SIG-M5 treated with dmso at 0.1 percent for 504 hours (cell line): ENCODE data around the gene TLX1.

Source experiments
- DNase-seq: peaks from one replicate; lab custom pipeline; 2025; ENCODE audit not compliant: unreplicated experiment; lab: John Stamatoyannopoulos, UW

The TLX1 gene

GRCh38 chr10:101111547-101111946 lies 19.6 kb upstream of the TLX1 start:
- DNase-seq = no peak

GRCh38 chr10:101112799-101113594 lies 18.1 kb upstream of the TLX1 start:
- no peak for DNase-seq

GRCh38 chr10:101113890-101114403 lies 17.2 kb upstream of the TLX1 start:
- no peak for DNase-seq

GRCh38 chr10:101114646-101115045 lies 16.5 kb upstream of the TLX1 start:
- DNase-seq = peak; percentile 39

- no peak for DNase-seq
Measured at GRCh38 chr10:101116754-101117153, 14.3 kb upstream of the TLX1 start.

GRCh38 chr10:101118031-101118430 lies 13.1 kb upstream of the TLX1 start:
- DNase-seq = no peak

- DNase-seq = no peak
Measured at GRCh38 chr10:101120520-101120883, 10.6 kb upstream of the TLX1 start.

- no peak for DNase-seq
Measured at GRCh38 chr10:101120884-101121653, 10.0 kb upstream of the TLX1 start.

- DNase-seq = no peak
Measured at GRCh38 chr10:101121654-101122031, 9.5 kb upstream of the TLX1 start.

- DNase-seq = no peak
Measured at GRCh38 chr10:101122270-101123084, 8.6 kb upstream of the TLX1 start.

- no peak for DNase-seq
Measured at GRCh38 chr10:101123085-101123814, 7.8 kb upstream of the TLX1 start.

- DNase-seq = no peak
Measured at GRCh38 chr10:101123815-101124617, 7.1 kb upstream of the TLX1 start.

- no peak for DNase-seq
Measured at GRCh38 chr10:101124933-101125332, 6.2 kb upstream of the TLX1 start.

GRCh38 chr10:101126684-101127628 lies 4.1 kb upstream of the TLX1 start:
- no peak for DNase-seq

- DNase-seq = no peak
Measured at GRCh38 chr10:101130141-101130540, 959 bp upstream of the TLX1 start.

GRCh38 chr10:101131962-101132635 lies 999 bp downstream of the TLX1 start:
- no peak for DNase-seq

- no peak for DNase-seq
Measured at GRCh38 chr10:101132636-101133473, 1.8 kb downstream of the TLX1 start.
